ENCODE measurements around the gene RRM2.

DNA sequence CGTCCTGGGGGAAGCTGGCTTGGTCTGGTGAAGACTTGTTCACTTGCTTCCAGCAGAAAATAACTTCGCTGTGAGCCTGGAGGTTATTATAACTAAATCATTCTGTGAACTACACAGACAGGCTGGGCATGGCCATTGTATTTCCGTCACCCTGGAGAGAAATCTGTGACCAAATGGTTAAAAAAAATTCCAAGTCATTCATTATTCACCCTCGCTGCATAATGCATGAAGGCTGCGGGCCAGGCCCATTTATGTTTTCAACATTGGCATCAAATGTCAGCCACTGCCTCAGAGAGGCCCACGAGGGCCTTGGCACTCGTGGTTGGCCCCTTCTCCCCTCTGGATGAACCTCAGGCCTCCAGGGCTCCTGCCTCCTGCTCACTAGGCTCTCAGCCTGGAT, 57.7 kb downstream of the RRM2 start:
- TF ChIP-seq GABPA (IDR thresholded peaks at IDR 0.05; ENCODE audit: low read depth): no peak
- TF ChIP-seq, protein P1, sequence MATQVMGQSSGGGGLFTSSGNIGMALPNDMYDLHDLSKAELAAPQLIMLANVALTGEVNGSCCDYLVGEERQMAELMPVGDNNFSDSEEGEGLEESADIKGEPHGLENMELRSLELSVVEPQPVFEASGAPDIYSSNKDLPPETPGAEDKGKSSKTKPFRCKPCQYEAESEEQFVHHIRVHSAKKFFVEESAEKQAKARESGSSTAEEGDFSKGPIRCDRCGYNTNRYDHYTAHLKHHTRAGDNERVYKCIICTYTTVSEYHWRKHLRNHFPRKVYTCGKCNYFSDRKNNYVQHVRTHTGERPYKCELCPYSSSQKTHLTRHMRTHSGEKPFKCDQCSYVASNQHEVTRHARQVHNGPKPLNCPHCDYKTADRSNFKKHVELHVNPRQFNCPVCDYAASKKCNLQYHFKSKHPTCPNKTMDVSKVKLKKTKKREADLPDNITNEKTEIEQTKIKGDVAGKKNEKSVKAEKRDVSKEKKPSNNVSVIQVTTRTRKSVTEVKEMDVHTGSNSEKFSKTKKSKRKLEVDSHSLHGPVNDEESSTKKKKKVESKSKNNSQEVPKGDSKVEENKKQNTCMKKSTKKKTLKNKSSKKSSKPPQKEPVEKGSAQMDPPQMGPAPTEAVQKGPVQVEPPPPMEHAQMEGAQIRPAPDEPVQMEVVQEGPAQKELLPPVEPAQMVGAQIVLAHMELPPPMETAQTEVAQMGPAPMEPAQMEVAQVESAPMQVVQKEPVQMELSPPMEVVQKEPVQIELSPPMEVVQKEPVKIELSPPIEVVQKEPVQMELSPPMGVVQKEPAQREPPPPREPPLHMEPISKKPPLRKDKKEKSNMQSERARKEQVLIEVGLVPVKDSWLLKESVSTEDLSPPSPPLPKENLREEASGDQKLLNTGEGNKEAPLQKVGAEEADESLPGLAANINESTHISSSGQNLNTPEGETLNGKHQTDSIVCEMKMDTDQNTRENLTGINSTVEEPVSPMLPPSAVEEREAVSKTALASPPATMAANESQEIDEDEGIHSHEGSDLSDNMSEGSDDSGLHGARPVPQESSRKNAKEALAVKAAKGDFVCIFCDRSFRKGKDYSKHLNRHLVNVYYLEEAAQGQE (IDR thresholded peaks at IDR 0.05; ENCODE audit: insufficient replicate concordance, low read depth): no peak
